Stimulated activated CD4-positive, alpha-beta T cell treated with anti-CD3 and anti-CD28 coated beads, Interleukin-4, amount 100 ng/mL, for 48 hours (primary cell): ENCODE results near the gene STK36.

Source experiments
- DNase-seq, 2 donors: peaks; one replicate each; pipeline ENCODE4 v3.0.0-alpha.2; 2020; ENCODE audit warnings: low read depth in 2 of 2

The STK36 gene

GRCh38 chr2:218720048-218721041, 48.5 kb downstream of the STK36 start:
- DNase-seq: no peak

- DNase-seq: no peak
Observed at GRCh38 chr2:218721488-218721887, 49.6 kb downstream of the STK36 start.

GRCh38 chr2:218721934-218722333, 50.0 kb downstream of the STK36 start:
- no peak for DNase-seq

- no peak for DNase-seq
Observed at GRCh38 chr2:218722419-218722818, 50.5 kb downstream of the STK36 start.

GRCh38 chr2:218722876-218723785, 51.2 kb downstream of the STK36 start:
- DNase-seq: no peak

- no peak for DNase-seq
Observed at GRCh38 chr2:218726004-218726574, 54.2 kb downstream of the STK36 start.

GRCh38 chr2:218727502-218728165, 55.7 kb downstream of the STK36 start:
- no peak for DNase-seq

GRCh38 chr2:218729640-218730039, 57.8 kb downstream of the STK36 start:
- no peak for DNase-seq

GRCh38 chr2:218732052-218732760, 60.3 kb downstream of the STK36 start:
- no peak for DNase-seq

- no peak for DNase-seq
Observed at GRCh38 chr2:218732761-218733158, 60.9 kb downstream of the STK36 start.

GRCh38 chr2:218733171-218734021, 61.5 kb downstream of the STK36 start:
- DNase-seq: peak in 1 of 2 donors; percentile 10

GRCh38 chr2:218734190-218734975, 62.5 kb downstream of the STK36 start:
- no peak for DNase-seq

GRCh38 chr2:218736531-218736930, 64.6 kb downstream of the STK36 start:
- no peak for DNase-seq

- DNase-seq: no peak
Observed at GRCh38 chr2:218743068-218743467, 71.2 kb downstream of the STK36 start.

GRCh38 chr2:218744615-218745014, 72.7 kb downstream of the STK36 start:
- DNase-seq: no peak

- DNase-seq: no peak
Observed at GRCh38 chr2:218745160-218745558, 73.3 kb downstream of the STK36 start.

- DNase-seq: no peak
Observed at GRCh38 chr2:218745559-218746469, 73.9 kb downstream of the STK36 start.

- no peak for DNase-seq
Observed at GRCh38 chr2:218746470-218746795, 74.5 kb downstream of the STK36 start.
